HCT116 (cell line): ENCODE measurements around the gene LPAR3. TPM values are rescaled to one million over a fixed set of nuclear protein-coding genes. Genes with fewer than 3 reads are reported as not detected.

ENCODE experiments used
- ATAC-seq: fragments of 200-7000 bp; cut with Tn5 transposase; 2 replicates; pipeline ENCODE4 v1.9.1; 2020; ENCODE audit warnings: mild to moderate bottlenecking, moderate library complexity
- BruUV-seq: library from RNA; stranded (reverse); fragments of 400-500 nt; replicated peaks from 2 replicates; lab custom pipeline; 2021; lab: Mats Ljungman, UMichigan
- CTCF ChIA-PET: fragments of 300-600 bp; sonication (Branson Sonifier 250); formaldehyde crosslinking; loops from one replicate; lab custom pipeline; 2021; ENCODE audit warnings: antibody characterized with exemption; lab: Charles Lee
- POLR2A ChIA-PET: fragments of 300-600, 350-600 bp; sonication (Branson Sonifier 250); formaldehyde crosslinking; loops from one replicate; lab custom pipeline; 2021; ENCODE audit warnings: antibody characterized with exemption; lab: Charles Lee
- RAD21 ChIA-PET, 2 experiments: fragments of 300-600 bp; sonication (Branson Sonifier 250); formaldehyde crosslinking; loops; one replicate each; lab custom pipeline; 2023; ENCODE audit warnings: low total read pairs in 2 of 2; ENCODE audit not compliant: uncharacterized antibody in 2 of 2, unreplicated experiment in 2 of 2, low non-redundant PET in 1 of 2; lab: Charles Lee
- DNase-seq: peaks from one replicate; pipeline ENCODE4 v3.0.0-alpha.2; 2010; ENCODE audit warnings: low read depth, low spot score
- H2AFZ ChIP-seq: fragments of 200-600 bp; shearing (Covaris generic), sonication (generic); 2 replicates; pipeline ENCODE4 v1.6.1; 2017; ENCODE audit warnings: low read depth, mixed run types, mixed read lengths, antibody characterized with exemption, low read length; ENCODE audit not compliant: poor library complexity, severe bottlenecking
- H3K27ac ChIP-seq: 2 replicates; pipeline ENCODE4 v1.5.1; 2012; ENCODE audit warnings: low read depth, low read length
- H3K27me3 ChIP-seq: fragments of 200-600 bp; sonication (generic); 2 replicates; pipeline ENCODE4 v1.6.1; 2016; ENCODE audit warnings: mixed run types, low read length, mixed read lengths; ENCODE audit not compliant: insufficient read depth
- H3K36me3 ChIP-seq, 2 experiments: fragments of 200-500 bp in 1 of 2; fragments of 200-600 bp in 1 of 2; sonication (Bioruptor generic) in 1 of 2; sonication (generic) in 1 of 2; 2 replicates each; pipeline versions ENCODE4 v1.5.1 to v1.6.1; 2014 to 2016; ENCODE audit warnings: low read length in 2 of 2, inconsistent platforms in 1 of 2, mixed read lengths in 1 of 2, mixed run types in 1 of 2; ENCODE audit not compliant: insufficient read depth in 2 of 2, control insufficient read depth in 1 of 2
- H3K4me1 ChIP-seq, 2 experiments: fragments of 200-600 bp in 1 of 2; sonication (generic) in 1 of 2; 2 replicates each; pipeline versions ENCODE4 v1.5.1 to v1.6.1; 2012 to 2017; ENCODE audit warnings: low read length in 2 of 2, inconsistent platforms in 1 of 2, mild to moderate bottlenecking in 1 of 2, mixed read lengths in 1 of 2, mixed run types in 1 of 2, moderate library complexity in 1 of 2; ENCODE audit not compliant: insufficient read depth in 2 of 2, control insufficient read depth in 1 of 2
- H3K4me2 ChIP-seq: fragments of 200-600 bp; sonication (generic); 2 replicates; pipeline ENCODE4 v1.6.1; 2017; ENCODE audit warnings: mixed run types, low read length, mixed read lengths
- H3K4me3 ChIP-seq, 2 experiments: fragments of 200-600 bp in 1 of 2; sonication (generic) in 1 of 2; replicated peaks in 1 of 2; 2 replicates each; pipeline ENCODE4 v1.5.1; 2011 to 2016; ENCODE audit warnings: low read length in 2 of 2, control low read depth in 1 of 2, low read depth in 1 of 2, mild to moderate bottlenecking in 1 of 2, mixed read lengths in 1 of 2, mixed run types in 1 of 2
- H3K79me2 ChIP-seq: fragments of 200-600 bp; sonication (generic); 2 replicates; pipeline ENCODE4 v1.6.1; 2017; ENCODE audit warnings: mild to moderate bottlenecking, mixed run types, low read length, moderate library complexity, mixed read lengths; ENCODE audit not compliant: insufficient read depth
- H3K9ac ChIP-seq: fragments of 200-600 bp; sonication (generic); 2 replicates; pipeline ENCODE4 v1.6.1; 2016; ENCODE audit warnings: low read length, mixed read lengths
- H3K9me2 ChIP-seq: fragments of 200-600 bp; sonication (generic), shearing (Covaris generic); 2 replicates; pipeline ENCODE4 v1.6.1; 2017; ENCODE audit warnings: mixed run types, mild to moderate bottlenecking, moderate library complexity; ENCODE audit not compliant: insufficient read depth
- H3K9me3 ChIP-seq, 2 experiments: fragments of 200-500 bp in 1 of 2; fragments of 200-600 bp in 1 of 2; sonication (Bioruptor generic) in 1 of 2; sonication (generic) in 1 of 2; 2 replicates each; pipeline ENCODE4 v1.6.1; 2014 to 2017; ENCODE audit warnings: low read length in 2 of 2, mixed read lengths in 2 of 2, inconsistent platforms in 1 of 2, low read depth in 1 of 2, mild to moderate bottlenecking in 1 of 2, mixed run types in 1 of 2, moderate library complexity in 1 of 2; ENCODE audit not compliant: control insufficient read depth in 1 of 2, insufficient read depth in 1 of 2
- H4K20me1 ChIP-seq: fragments of 200-600 bp; sonication (generic), shearing (Covaris generic); 2 replicates; pipeline ENCODE4 v1.6.1; 2017; ENCODE audit warnings: mixed run types, mild to moderate bottlenecking, moderate library complexity; ENCODE audit not compliant: insufficient read depth
- CBX3 ChIP-seq: IDR thresholded peaks from 2 replicates; pipeline ENCODE4 v1.6.1; 2012; ENCODE audit warnings: low read depth
- CEBPB ChIP-seq: IDR thresholded peaks from 2 replicates; pipeline ENCODE4 v1.6.1; 2012; ENCODE audit warnings: low read depth
- EGR1 ChIP-seq: IDR thresholded peaks from 2 replicates; pipeline ENCODE4 v1.6.1; 2012; ENCODE audit warnings: low read depth
- ELF1 ChIP-seq: IDR thresholded peaks from 2 replicates; pipeline ENCODE4 v1.6.1; 2012; ENCODE audit warnings: low read depth, borderline replicate concordance
- EZH2 ChIP-seq: fragments of 200-600 bp; sonication (generic); IDR thresholded peaks from 2 replicates; pipeline ENCODE4 v1.6.1; 2017; ENCODE audit warnings: antibody characterized with exemption, mixed run types
- EZH2phosphoT487 ChIP-seq: fragments of 200-600 bp; IDR thresholded peaks from 2 replicates; pipeline ENCODE4 v1.6.1; 2018; ENCODE audit warnings: antibody characterized with exemption, borderline replicate concordance
- FOSL1 ChIP-seq: IDR thresholded peaks from 2 replicates; pipeline ENCODE4 v1.6.1; 2012; ENCODE audit warnings: low read depth
- POLR2A ChIP-seq: IDR thresholded peaks from 2 replicates; pipeline ENCODE4 v1.7.0; 2011; ENCODE audit warnings: borderline replicate concordance; ENCODE audit not compliant: insufficient read depth, insufficient read length; ENCODE audit errors: extremely low read depth
- POLR2AphosphoS5 ChIP-seq: IDR thresholded peaks from 2 replicates; pipeline ENCODE4 v1.6.1; 2011; ENCODE audit warnings: mild to moderate bottlenecking, low read depth, low read length, moderate library complexity
- RAD21 ChIP-seq: IDR thresholded peaks from 2 replicates; pipeline ENCODE4 v1.6.1; 2012; ENCODE audit warnings: low read depth, mild to moderate bottlenecking
- SP1 ChIP-seq: IDR thresholded peaks from 2 replicates; pipeline ENCODE4 v1.6.1; 2012; ENCODE audit warnings: low read depth
- TCF7L2 ChIP-seq: IDR thresholded peaks from 2 replicates; pipeline ENCODE4 v1.7.0; 2011; ENCODE audit warnings: borderline replicate concordance, inconsistent platforms; ENCODE audit not compliant: insufficient read depth, insufficient read length; ENCODE audit errors: extremely low read depth
- YY1 ChIP-seq: IDR thresholded peaks from 2 replicates; pipeline ENCODE4 v1.6.1; 2011; ENCODE audit warnings: low read length, low read depth, moderate library complexity, mild to moderate bottlenecking; ENCODE audit not compliant: insufficient replicate concordance; ENCODE audit errors: extremely low read depth
- ZFX ChIP-seq: fragments of 450-650 bp; IDR thresholded peaks from 2 replicates; pipeline ENCODE4 v1.6.1; 2017
- ZNF274 ChIP-seq: fragments of 200-500 bp; sonication (Bioruptor generic); IDR thresholded peaks from 2 replicates; pipeline ENCODE4 v1.6.1; 2014; ENCODE audit warnings: mild to moderate bottlenecking, low read depth, low read length, inconsistent platforms
- intact Hi-C: fragments of 100-400 bp; cut with micrococcal nuclease; formaldehyde crosslinking; loops from 2 replicates; pipeline ENCODE4 v1.10.0; 2022
- total RNA-seq: library from RNA; stranded (reverse); gene quantifications from one replicate; pipeline ENCODE4 v1.2.1, GENCODE V29; 2021; ENCODE audit not compliant: unreplicated experiment
- TF ChIP-seq, protein P1 (sequence below): IDR thresholded peaks from 2 replicates; pipeline ENCODE4 v1.6.1; 2012
- TF ChIP-seq, protein P2 (sequence below): IDR thresholded peaks from 2 replicates; pipeline ENCODE4 v1.6.1; 2012; ENCODE audit warnings: low read depth
- TF ChIP-seq, protein P3 (sequence below), 3 experiments: fragments of 200-600 bp in 1 of 3; sonication (generic) in 1 of 3; IDR thresholded peaks in 2 of 3; conservative IDR thresholded peaks in 1 of 3; 2 replicates each; pipeline ENCODE4 v1.5.1; 2012 to 2017; ENCODE audit warnings: low read depth in 2 of 3, low read length in 2 of 3, antibody characterized with exemption in 1 of 3, borderline replicate concordance in 1 of 3, control low read depth in 1 of 3, mild to moderate bottlenecking in 1 of 3, mixed read lengths in 1 of 3, mixed run types in 1 of 3, moderate library complexity in 1 of 3; ENCODE audit not compliant: insufficient read depth in 1 of 3
- TF ChIP-seq, protein P4 (sequence below): IDR thresholded peaks from 2 replicates; pipeline ENCODE4 v1.6.1; 2012

The LPAR3 gene
- total RNA-seq, 1 experiment from 2014 or later, result 27.2 TPM

DNA sequence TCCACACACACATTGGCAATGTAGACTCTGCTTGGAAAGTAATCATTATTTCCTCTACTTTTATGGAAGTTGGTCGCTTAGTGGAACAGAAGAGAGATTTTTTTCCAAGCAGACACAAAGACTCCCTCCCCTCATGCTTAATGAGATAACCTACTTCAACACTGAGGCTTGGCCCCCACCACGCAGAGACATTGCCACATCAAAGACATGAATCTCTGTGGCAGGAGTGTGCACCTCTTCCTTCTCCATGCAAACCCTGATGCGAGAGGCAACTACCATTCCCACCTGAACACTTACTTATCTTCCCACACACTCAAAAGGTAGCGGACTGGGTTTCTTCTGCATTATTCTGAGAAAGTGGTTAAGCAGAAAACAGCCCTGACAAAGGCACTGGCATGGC is 37.3 kb upstream of the LPAR3 start:
- RAD21 ChIA-PET, result no interaction called here
- no peak for DNase-seq
- no TSS peak for BruUV-seq
- intact Hi-C loops, result loop anchor here (10.0 kb wide), 1 partner anchor 326 kb away; no protein-coding TSS in a partner anchor
- Histone ChIP-seq H3K9me3 (no peaks in the 10 kb centered on the region), H3K27me3 (no peaks in the 10 kb centered on the region), H3K27ac (no peak overlapping the region), H3K9me2 (no peaks in the 10 kb centered on the region), H4K20me1 (no peaks in the 10 kb centered on the region), H3K4me1 (no peaks in the 10 kb centered on the region), H3K4me2 (no peak overlapping the region), H3K79me2 (no peaks in the 10 kb centered on the region), H3K9ac (no peak overlapping the region), H3K4me3 (no peak overlapping the region), H2AFZ (no peak overlapping the region), H3K36me3 (no peaks in the 10 kb centered on the region)
- POLR2A ChIA-PET, result no interaction called here
- TF ChIP-seq EZH2phosphoT487 (no peak), TCF7L2 (no peak), CBX3 (no peak), YY1 (no peak), SP1 (no peak), FOSL1 (no peak), ZFX (no peak), POLR2AphosphoS5 (no peak), CEBPB (no peak), POLR2A (no peak), ZNF274 (no peak), ELF1 (no peak), EGR1 (no peak), EZH2 (no peak), RAD21 (no peak)
- TF ChIP-seq, protein P1, sequence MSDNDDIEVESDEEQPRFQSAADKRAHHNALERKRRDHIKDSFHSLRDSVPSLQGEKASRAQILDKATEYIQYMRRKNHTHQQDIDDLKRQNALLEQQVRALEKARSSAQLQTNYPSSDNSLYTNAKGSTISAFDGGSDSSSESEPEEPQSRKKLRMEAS, result no peak
- TF ChIP-seq, protein P2, sequence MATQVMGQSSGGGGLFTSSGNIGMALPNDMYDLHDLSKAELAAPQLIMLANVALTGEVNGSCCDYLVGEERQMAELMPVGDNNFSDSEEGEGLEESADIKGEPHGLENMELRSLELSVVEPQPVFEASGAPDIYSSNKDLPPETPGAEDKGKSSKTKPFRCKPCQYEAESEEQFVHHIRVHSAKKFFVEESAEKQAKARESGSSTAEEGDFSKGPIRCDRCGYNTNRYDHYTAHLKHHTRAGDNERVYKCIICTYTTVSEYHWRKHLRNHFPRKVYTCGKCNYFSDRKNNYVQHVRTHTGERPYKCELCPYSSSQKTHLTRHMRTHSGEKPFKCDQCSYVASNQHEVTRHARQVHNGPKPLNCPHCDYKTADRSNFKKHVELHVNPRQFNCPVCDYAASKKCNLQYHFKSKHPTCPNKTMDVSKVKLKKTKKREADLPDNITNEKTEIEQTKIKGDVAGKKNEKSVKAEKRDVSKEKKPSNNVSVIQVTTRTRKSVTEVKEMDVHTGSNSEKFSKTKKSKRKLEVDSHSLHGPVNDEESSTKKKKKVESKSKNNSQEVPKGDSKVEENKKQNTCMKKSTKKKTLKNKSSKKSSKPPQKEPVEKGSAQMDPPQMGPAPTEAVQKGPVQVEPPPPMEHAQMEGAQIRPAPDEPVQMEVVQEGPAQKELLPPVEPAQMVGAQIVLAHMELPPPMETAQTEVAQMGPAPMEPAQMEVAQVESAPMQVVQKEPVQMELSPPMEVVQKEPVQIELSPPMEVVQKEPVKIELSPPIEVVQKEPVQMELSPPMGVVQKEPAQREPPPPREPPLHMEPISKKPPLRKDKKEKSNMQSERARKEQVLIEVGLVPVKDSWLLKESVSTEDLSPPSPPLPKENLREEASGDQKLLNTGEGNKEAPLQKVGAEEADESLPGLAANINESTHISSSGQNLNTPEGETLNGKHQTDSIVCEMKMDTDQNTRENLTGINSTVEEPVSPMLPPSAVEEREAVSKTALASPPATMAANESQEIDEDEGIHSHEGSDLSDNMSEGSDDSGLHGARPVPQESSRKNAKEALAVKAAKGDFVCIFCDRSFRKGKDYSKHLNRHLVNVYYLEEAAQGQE, result no peak
- TF ChIP-seq, protein P3, sequence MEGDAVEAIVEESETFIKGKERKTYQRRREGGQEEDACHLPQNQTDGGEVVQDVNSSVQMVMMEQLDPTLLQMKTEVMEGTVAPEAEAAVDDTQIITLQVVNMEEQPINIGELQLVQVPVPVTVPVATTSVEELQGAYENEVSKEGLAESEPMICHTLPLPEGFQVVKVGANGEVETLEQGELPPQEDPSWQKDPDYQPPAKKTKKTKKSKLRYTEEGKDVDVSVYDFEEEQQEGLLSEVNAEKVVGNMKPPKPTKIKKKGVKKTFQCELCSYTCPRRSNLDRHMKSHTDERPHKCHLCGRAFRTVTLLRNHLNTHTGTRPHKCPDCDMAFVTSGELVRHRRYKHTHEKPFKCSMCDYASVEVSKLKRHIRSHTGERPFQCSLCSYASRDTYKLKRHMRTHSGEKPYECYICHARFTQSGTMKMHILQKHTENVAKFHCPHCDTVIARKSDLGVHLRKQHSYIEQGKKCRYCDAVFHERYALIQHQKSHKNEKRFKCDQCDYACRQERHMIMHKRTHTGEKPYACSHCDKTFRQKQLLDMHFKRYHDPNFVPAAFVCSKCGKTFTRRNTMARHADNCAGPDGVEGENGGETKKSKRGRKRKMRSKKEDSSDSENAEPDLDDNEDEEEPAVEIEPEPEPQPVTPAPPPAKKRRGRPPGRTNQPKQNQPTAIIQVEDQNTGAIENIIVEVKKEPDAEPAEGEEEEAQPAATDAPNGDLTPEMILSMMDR (IDR thresholded peaks at IDR 0.05 in 2 of 3, conservative IDR thresholded peaks at IDR 0.05 in 1 of 3; ENCODE audit: borderline replicate concordance in 1 of 3, insufficient read depth in 1 of 3, low read depth in 2 of 3, low read length in 2 of 3), result no peak
- TF ChIP-seq, protein P4, sequence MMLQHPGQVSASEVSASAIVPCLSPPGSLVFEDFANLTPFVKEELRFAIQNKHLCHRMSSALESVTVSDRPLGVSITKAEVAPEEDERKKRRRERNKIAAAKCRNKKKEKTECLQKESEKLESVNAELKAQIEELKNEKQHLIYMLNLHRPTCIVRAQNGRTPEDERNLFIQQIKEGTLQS, result no peak
- no peak for ATAC-seq
- CTCF ChIA-PET, result no interaction called here
